ENCODE data around the gene CLC.
"Not testable (repeated sequence)": the region's sequence is repeated elsewhere in the genome, so short reads cannot be mapped to it uniquely, and the experiment has no call there.

Gene CLC

DNA sequence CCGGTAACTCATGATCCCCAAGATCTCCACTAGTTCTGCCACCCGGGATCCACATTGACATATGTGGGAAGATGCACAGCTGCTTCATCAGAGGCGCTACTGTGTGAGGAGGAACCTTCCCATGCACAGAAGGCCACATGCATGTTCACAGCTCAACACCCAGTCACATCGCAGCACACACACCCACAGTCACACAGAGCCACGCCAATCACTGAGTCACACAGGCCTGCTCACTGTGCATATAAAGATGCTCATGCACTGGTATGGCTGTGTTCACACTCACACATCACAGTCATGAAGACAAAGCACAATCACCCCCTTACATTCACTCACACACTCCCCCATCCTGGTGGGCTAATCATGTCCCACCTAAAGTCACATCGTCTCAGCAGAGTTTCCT, 9.8 kb downstream of the CLC start:
- no peak for DNase-seq

DNA sequence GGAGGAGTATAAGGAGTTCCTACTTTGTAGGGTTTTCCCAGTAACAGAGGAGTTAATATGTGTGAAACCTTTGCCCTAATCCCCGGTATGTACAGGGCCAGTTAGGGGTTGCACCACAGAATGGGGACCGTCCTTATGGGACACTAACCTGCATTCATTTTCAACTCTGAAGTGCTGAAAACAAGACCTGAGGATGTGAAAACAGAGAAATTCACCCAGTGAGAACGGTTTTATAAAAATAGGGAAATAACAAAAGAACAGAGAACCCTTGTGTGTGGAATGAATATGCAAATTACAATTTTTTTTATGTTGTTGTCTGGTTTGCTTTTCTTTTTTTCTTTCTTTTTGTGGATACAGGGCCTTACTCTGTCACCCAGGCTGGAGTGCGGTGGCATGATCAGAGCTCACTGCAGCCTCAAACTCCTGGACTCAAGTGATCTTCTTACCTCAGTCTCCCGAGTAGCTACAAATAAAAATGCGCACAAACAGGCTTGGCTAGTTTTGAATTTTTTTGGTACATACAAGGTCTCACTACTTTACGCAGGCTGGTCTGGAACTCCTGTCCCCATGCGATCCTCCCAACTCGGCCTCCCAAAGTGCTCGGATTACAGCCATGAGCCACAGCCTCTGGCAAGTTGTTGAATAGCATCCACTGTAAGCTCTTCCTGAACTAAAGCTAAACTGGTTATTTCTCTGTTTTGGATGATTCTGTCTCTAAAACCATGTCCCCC, 10.6 kb downstream of the CLC start:
- DNase-seq = no peak

GRCh38 chr19:39725995-39726394, 11.8 kb downstream of the CLC start:
- DNase-seq = no peak

DNA sequence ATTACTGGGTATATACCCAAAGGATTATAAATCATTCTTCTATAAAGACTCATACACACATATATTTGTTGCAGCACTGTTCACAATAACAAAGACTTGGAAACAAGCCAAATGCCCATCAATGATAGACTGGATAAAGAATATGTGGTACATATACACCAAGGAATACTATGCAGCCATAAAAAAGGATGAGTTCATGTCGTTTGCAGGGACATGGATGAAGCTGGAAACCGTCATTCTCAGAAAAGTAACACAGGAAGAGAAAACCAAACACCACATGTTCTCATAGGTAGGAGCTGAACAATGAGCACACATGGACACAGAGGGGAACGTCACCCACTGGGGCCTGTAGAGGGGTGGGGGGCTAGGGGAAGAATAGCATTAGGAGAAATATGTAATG, 17.7 kb downstream of the CLC start:
- DNase-seq = not testable (repeated sequence)

GRCh38 chr19:39710333-39710890, 27.4 kb downstream of the CLC start:
- DNase-seq = no peak

DNA sequence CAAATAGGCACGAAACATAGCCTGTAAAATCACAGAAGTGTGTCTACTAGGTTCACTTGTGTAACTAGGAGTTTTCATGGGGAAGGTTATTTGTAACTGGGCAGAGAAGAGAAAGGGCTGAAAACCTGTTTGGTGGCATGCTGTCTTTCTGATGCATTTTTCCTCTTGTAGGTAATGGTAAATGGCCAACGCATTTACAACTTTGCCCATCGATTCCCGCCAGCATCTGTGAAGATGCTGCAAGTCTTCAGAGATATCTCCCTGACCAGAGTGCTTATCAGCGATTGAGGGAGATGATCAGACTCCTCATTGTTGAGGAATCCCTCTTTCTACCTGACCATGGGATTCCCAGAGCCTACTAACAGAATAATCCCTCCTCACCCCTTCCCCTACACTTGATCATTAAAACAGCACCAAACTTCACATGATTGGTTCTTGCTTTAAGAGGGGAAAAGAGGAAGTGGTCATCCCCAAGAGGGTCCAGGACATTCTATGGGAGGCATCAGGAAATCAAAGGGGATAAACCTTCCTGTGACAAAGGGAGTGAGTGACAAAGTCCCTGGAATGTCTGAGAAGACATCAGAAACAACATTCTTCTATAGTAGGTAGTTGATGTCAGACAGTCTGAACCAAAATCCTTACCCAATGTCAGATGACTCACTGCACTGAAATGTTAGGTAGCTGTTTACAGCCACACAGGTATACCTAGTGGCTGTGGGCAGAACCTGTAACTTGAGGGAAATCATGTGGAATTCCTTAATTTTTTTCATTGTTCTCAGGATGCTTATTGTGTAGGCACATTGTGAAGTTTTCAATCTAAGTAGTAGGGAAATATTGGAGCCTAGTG, 28.6 kb downstream of the CLC start:
- DNase-seq = no peak

DNA sequence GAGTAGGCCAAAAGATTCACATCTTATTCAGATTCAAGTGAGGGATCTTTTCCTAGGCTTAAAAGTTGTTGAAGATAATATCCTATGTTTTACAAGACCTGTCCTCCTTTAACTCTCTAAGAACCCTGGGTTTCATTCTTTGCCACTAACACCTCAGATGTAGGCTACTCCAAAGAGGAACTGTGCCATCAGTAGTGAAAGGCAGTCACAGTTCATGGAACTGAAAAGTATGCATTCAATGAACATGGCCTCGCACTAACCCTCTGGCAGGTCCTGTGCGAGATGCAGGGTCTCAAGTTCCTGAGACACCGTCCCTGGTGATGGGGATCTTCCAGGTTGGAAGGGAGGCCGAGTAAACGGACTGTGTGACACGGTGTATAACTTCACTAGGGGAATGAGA, 29.2 kb downstream of the CLC start:
- DNase-seq = no peak

- no peak for DNase-seq
Observed at GRCh38 chr19:39705578-39706188, 32.1 kb downstream of the CLC start.

DNA sequence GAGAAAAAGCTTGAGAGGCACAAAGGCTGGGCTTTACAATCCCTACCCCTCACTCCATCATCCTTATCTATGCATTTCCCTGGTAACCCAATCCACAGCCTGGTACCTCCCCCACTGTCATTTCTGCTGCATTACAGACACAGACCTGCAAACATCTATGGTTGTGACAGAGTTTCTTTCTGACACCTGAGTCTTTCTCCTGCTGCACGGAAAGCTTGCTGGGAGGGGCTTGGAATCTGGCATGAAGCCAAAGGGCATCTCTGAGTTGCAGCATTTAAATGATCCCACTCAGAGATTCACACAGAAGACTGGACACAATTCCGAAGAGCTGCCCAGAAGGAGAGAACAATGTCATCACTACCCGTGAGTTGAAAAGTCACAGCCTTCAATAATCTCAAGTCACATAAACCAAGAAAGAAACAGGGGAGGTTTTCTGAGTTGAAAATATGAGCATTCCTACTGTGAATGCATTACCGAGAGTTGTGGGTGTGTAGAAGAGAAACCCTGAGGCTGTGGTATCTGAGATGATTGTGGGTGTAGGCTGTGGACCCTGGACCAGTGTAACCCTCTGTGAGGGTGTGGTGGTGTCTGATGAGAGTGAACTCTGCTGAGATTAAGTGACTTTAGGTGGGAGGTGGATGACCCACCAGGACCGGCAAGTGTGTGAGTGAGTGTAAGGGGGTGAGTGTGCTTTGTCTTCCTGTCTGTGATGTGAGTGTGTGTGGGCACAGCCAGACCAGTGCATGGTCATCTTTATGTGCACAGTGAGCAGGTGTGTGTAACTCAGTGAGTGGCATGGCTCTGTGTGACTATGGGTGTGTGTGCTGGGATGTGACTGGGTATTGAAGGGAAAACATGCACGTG, 33.4 kb downstream of the CLC start, which contains the start of gene LGALS14:
Gene LGALS14 (plus strand): TSS at position 301 of the 864 bp plus-strand sequence. CDS start 48 bp downstream, at position 349.
- no peak for DNase-seq

GRCh38 chr19:39701291-39701690, 36.5 kb downstream of the CLC start:
- no peak for DNase-seq

GRCh38 chr19:39698535-39698934, 39.3 kb downstream of the CLC start:
- no peak for DNase-seq

DNA sequence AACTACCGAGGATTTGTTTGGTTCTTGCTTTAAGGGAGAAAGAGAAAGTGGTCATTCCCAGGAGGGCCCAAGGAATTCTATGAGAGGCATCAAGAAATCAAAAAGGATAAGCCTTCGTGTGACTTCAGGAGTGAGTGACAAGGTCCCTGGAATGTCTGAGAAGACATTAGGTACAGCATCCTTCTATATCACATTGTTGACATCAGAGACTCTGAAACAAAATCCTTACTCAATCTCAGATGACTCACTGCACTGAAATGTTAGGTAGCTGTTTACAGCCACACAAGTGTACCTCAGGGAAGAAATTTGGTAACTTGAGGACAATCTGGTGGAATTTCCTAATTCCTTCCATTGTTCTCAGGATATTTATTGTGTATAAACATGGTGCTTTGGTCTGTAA, 41.4 kb downstream of the CLC start:
- DNase-seq = no peak

DNA sequence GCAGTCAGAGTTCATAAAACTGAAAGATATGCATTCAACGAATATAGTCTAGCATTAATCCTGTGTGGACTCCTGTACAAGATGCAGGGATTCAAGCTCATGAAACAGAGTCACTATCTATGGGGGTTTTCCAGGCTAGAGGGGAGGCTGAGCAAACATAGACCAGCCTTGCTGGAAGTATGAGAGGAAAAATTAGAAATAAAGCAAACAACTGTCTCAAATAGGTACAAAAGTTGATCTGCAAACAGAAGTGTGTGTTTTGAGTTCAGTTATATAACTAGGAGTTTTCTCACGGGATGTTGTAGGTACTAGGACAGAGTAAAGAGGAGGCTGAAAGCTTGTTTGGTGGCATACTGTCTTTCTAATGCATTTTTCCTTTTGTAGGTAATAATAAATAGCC, 42.1 kb downstream of the CLC start:
- no peak for DNase-seq

- no peak for DNase-seq
Observed at GRCh38 chr19:39692822-39693221, 45.0 kb downstream of the CLC start.

DNA sequence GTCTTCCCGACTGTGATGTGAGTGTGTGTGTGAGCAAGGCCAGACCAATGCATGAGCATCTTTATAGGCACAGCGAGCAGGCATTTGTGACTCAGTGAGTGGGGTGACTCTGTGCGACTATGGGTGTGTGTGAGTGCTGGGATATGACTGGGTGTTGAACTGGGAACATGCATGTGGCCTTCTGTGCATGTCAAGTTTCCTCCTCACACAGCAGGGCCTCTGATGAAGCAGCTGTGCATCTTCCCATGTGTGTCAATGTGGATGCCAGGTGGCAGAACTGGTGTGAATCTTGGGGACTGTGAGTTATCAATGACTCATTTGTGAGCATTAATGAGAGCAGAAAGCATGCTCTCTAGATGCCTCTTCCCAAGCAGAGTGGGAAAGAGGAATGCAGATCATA, 45.7 kb downstream of the CLC start:
- no peak for DNase-seq

DNA sequence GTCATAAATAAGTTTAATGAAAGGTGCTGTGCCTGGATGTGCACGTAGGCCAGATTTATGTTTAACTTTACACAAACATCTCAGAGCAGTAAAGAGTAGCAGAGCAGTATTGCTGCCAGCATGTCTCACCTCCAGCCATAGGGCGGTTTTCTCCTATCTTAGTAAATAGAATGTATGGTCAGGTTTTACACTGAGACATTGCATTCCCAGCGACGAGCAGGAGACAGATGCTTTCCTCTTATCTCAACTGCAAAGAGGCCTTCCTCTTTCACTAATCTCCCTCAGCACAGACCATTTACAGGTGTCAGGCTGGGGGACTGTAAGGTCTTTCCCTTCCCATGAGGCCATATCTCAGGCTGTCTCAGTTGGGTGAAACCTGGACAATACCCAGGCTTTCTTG, 49.2 kb downstream of the CLC start:
- not testable (repeated sequence) for DNase-seq

DNA sequence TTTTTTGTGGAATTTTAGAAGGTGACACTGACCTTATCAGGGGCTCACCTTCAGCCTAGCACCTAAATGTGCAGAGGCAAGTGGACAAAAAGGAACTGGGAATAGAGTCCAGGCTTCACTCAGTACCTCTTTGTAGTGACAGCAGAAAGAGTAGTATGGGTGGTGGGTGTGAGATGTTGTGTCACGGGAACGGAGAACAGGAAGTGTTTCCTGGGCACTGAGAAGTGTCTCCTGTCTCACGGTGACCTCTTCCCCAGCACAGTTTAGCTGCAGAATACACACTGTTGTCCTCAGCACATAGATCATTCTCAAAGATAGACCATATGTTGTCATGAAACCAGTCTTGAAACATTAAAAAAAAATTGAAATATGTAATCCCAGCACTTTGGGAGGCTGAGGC, 51.1 kb downstream of the CLC start:
- no peak for DNase-seq

DNA sequence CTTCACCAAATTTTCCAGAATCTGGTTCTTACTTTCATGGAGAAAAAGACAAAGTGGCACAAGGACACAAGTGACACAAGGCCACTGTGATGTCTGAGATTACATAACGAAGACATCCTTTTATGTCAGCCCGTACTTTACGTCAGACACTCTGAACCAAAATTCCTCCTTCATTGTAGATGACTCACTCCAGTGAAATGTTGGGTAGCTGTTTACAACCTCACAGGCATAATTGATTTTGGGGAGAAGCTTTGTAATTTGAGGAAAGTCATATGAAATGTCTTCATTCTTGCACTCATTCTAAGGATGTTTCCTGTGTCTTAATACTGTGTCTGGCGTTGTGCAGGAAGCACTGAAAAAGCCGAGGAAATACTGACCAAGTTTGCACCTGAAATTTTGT, 53.6 kb downstream of the CLC start:
- DNase-seq = no peak

- DNase-seq = no peak
Observed at GRCh38 chr19:39681416-39681815, 56.4 kb downstream of the CLC start.

All from NCI-H2171 (cell line).